GM21447 (cell line): ENCODE results near the gene LRRC10.

Experiments
- ATAC-seq: cut with Tn5 transposase; IDR thresholded peaks from one replicate; pipeline ENCODE4 v1.9.1; 2021; ENCODE audit not compliant: unreplicated experiment

Gene LRRC10, protein sequence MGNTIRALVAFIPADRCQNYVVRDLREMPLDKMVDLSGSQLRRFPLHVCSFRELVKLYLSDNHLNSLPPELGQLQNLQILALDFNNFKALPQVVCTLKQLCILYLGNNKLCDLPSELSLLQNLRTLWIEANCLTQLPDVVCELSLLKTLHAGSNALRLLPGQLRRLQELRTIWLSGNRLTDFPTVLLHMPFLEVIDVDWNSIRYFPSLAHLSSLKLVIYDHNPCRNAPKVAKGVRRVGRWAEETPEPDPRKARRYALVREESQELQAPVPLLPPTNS

DNA sequence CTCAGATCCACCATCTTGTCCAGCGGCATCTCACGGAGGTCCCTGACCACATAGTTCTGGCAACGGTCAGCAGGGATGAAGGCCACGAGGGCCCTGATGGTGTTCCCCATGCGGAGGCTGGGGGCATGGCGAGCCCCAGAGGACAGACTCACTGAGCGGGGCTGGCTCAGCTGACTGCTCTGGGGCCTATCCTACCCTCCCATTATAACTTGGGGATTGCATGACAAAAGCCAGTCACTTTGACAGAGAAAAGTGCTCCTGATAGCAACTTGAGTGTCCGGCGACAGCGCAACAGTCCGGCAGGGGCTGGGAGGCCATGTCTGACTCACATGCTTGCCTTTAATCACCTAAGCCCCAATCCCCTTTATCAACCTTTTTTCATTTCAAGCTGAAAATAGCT, at the start of gene LRRC10:
Gene LRRC10 (minus strand): TSS at position 179 of the 400 bp plus-strand sequence. CDS start 69 bp downstream, at position 110.
- no peak for ATAC-seq

DNA sequence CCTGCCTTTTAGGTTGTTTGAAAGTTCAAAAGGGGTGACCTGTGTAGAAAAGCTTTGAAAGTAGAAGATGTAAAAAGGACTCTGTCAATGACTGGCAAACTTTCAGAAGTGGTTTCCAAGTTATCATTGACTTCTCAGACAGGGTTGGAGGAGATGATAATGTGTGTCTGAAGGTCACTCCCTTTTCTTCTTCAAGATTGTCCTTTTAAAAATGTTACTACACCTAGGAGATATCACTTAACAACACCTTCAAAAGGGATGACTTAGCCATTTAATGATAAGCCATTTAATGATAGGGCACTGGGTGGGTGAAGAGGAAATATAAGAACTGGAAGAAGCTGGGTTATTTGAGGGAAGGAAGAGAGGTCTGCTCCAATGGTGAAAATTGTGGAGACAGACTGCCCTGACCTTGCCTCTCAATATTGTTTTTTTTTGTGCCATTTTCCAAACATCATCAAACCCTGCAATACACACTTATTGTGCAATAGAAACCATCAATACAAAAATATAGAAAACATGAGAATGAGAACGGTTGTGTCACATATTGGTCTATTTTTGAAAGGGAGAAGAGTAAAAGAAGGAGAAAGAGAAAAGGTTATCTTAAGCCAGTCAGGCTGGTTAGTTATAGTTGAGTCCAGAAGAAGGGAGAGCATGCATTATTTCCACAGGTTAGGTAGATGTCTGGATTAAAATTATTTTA, 49.6 kb upstream of the LRRC10 start:
- ATAC-seq: no peak

DNA sequence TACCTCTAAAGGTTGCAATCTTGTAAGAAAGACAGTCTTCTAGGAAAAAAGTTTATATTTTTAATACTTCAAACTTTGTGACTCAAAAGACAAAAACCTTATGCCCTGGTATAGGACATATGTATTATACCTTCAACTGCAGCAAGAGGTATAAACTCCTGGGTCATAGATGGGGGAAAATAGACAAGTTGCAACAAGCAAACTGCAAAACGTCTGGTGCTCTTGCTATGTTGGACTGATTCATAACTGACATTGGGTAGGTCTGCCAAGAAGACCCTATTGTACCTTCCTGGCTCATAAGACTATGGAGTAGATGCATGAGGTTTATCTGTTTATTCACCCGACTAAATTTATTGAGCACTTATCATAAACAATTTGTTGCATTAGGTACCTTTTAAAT, 47.5 kb upstream of the LRRC10 start:
- ATAC-seq: no peak

DNA sequence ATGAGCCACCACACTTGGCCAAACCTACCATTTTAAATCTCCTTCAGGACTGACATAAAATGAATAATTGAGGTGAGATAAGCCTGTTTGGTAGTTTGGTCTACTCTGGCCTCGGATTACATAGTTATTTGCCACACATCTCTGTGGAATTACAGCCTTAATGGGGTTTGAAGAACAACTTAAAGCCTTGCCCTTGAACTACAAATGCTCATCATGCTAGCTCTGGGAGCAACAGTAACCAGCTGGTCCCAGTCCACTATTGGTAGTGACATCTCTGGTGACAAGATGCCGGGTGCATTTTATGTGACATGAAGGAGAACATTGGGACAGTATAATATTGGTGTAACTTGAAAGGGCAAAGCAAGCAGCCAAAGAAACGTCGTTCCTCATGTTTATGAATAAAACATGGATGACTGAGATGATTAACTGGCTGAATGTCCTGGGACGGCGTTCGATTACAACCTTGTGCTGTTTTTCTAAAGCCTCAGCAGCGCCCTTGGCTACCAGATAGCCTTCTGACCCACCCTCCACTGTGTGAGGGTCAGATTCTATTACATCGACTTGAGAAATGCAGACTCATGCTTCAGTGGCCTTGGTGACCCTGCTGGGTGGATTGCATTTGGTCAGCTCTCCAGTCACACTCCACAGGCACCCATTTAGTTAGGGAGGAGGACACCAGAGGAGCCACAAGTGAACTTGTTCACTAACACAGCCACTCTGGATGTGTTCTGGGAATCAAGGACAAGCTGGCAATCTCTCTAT, 46.9 kb upstream of the LRRC10 start:
- ATAC-seq: no peak

DNA sequence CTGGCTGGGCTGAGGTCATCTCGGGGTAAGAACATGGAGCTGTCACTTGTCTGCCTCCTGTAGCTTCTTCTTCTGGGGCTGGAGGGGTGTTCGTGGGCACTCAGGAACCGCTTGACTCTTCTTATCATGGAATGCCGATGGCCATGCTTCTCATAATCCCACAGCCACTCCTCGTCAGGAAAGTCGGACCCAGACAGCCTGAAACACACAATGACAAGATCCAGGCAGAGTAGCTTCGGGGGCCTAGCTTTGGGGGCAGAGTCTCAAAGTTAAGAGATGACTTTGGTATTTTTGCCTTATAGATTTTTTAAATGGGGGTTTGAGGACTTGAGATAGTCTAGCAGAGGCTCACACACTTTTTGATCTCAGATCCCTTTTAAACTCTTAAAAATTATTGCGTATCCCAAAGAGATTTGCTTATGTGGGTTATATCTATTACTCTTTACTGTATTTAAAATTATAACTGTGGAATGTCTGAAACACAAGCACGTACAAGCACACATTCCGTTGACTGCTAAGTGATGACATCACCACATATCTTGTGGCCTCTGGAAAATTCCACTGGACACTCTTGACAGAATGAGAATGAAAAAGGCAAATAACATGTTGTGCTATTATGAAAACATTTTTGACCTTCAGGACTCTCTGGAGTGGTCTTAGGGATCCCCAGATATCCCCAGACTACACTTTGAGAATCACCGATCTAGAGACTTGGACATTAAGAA, 45.1 kb upstream of the LRRC10 start:
- no peak for ATAC-seq

DNA sequence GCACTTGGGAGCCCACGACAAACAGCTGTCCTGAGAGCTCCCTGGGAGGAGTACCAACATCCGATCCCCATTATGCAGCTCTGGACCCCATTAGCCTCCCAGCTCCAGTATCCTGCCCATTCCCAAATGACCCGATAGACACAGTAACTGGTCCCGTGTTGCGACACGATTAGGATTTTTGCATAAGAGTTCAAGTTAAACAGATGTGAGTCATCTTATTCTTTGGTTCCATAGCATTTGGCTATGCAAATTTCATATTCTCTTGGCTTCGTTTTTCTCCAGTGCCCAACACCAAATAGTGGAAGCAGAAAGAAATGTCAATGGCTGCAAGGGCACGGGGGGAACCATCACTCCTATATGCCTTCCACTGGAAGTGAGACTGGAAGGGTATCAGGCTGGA, 43.0 kb upstream of the LRRC10 start:
- no peak for ATAC-seq

DNA sequence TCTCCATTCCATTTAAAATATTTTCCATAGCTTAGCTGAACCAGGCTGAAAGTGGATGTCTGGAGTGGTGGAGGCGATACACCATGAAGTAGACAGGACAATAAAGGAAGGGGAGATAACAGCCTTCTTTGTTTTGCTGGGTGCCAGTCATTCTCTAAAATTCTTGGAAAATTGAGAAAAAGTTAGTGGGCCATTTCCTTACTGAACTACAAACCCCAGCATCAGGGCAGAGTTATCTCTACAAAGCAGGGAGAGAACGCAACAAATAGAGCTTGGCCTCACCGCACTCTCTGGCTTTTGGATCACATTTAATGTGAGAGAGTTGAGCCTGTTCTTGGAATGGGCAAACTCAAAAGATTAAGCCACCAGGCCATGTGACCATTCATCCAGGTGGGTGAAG, 41.2 kb upstream of the LRRC10 start:
- no peak for ATAC-seq

DNA sequence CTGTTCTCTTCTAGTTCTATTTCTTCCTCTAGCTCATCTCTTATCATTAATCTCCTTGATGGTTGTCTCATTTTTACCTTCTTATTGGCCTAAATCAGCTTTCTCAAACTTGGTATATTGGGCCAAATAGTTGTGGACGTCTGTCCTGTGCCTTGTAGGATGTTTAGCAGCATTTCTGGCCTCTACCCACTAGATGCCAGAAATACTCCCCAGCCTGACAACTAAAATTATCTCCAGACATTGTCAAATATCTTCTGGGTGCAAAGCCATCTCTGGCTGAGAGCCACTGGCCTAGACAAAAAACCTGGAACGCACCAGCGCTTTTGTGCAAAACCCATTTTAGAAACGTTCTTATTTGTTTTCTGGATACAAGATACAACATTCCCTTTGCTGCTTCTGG, 38.8 kb upstream of the LRRC10 start:
- no peak for ATAC-seq

DNA sequence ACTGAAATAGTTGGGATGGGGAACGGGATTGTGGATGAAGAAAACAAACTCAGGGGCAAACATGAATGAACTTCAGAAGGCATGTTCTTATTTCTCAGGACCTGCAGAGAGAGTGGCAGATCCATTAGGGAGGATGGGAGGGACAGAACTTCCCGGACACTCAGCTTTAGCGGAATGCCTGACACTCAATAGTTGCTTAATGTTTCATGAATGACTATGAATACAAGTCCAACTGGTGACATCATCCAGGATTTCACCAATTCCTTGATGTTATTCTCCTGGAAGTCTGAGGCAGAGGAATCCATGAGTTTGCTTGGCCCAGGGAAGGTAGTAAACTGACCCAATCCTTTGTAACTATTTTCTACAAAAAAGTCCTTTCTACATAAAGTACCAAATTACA, 37.8 kb upstream of the LRRC10 start:
- no peak for ATAC-seq

DNA sequence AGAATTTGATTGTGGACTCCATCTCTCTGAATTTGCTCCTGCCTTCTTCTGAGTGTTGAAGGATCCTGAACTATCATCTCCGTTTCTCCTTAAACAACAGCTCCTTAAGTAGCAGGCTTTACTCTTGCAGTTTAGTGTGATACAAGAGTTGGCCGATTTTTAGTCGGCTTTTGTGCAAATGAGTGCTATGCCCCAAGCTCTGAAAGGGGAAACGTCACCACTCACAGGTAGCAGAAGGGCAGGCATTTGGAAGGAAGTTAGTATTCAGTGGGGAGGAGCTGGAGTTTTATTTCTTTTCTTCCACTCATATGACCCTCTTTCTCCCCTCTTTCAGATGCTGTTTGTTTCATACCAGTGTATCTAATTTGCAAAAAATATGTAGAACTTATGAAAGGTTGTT, 36.5 kb upstream of the LRRC10 start:
- ATAC-seq: no peak

DNA sequence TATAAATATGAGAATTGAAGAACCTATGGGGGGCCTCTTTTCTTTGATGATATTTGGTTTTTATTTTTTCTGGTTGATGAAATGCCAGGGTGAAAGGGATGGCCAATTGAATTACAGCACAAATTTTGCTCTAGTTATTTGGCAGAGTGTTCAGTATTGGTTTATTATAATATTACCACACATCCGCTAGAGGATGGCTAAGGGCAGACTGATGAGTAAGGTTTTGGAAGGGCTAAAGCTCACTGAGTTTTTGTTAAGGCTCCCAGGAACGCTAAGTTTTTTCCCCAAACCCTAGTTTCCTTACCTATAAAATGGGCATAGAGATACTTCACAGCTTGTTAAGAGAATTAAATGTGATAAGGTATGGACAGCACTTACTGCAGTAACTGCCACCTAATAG, 34.3 kb upstream of the LRRC10 start:
- ATAC-seq: no peak

DNA sequence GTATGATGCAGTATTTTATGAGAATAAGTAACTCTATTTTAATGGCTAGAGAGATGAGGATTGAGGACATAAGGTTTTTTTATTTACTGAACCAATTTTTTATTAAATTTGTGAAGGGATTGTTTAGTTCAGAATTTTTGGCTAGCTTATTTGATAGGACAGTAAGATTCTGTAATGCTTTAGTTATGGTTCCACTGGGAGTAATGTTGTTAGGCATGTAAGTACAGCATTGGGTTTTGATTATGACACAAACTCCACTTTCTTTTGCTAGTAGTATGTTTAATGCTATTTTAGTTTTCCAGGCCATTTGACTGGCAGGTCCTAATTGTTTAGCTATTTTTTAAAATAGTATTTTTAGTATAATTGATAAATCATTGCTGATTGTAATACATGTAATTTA, 33.8 kb upstream of the LRRC10 start:
- ATAC-seq: no peak

DNA sequence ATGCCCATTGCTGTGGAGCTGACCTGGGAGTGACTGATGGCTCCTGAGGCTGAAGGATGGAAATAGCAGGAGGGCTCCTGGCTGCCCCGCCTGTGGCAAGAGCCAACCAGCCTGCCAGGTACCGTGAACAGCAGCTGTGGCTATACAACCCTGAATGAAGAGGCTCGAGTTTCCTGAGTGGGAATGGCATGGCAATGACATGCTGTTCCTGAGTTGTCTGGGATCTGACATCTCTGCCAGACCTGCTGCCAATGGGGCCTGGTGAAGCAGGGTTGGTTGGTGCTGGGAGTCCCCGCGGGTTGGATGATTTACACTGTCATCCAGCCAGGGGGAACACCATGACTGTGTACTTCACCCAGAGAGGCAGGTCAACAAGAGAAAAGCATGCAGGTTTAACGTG, 31.8 kb upstream of the LRRC10 start:
- no peak for ATAC-seq

DNA sequence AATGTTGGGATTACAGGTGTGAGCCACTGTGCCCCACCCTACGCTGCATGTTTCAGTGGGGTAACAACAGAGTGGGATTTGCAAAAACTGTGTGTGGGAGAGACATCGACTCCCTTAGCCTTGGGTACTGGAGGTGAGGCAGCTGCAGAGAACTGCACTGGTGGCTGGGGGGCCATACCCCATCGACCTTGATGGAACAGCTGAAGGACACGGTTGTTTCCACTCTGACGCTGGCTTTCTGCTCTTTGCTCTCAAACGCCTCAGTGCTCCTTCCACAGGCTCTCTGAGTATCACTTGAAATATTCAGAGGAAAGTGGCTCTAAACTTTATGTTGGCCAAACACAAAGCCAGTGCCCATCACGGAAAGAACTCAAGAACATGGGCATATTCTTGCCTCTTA, 30.8 kb upstream of the LRRC10 start:
- no peak for ATAC-seq

DNA sequence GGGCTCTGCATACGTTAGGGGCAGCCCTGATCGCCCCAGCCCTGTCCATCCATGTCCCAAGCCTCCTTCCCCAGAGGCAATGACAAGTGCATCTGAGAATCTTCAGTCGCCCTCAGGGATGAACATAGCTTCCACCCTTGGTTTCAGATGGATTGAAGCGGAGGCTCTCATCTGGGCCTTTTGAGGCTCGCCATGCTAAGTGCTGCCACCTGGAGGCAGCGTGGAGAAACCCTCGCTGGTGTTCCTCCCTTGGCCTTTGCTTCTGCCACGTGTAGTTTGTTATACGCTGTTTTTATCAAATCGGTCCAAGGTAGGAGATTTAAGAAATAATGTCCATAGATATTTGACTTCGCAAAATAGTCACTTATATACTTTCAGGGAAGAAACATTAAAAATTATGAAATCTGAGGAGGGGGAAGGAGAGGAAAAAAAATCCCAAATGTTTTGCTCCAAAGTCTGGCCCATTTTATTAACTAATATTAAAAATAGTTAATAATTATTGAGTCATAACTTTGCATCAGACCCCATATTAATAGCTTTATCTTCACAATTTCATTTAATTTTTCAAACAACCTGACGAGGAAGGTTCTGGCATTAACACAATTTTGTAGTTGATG, 28.8 kb upstream of the LRRC10 start:
- peak; percentile 79 for ATAC-seq

DNA sequence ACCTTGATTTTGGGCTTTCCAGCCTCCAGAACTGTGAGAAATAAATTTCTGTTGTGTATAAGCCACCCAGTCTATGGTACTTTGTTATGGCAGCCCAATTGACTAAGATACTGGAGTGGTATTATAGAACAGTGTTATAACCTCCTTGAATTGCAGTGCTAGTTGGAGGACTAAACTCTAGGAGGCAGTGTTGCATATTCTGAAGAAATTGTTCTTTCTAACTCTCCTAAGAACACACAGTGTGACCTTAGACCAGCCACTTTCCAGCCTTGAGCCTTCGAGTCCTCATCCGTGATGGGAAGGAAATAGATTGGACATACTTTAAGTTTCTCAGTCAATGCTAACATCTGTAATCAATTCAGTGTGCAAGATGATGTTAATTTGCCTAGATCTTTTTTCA, 22.4 kb upstream of the LRRC10 start:
- ATAC-seq: no peak

DNA sequence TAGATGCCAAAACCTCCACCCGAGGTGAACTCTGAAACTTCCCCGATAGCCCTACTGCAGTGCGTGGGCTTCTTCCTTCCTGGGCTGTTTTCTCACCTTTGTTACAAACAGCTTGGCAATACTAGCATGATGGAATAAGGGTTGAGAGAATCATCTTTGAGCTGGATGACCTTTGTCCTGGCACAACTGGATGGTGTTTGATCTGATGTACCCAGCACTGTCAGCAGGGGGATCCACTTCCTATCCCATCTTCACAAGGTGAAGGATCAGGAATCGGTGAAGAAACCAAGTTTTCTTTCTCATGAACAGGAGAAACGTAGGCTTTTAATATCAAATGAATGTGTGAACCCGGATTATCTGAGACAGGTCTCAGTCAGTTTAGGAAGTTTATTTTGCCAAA, 19.5 kb upstream of the LRRC10 start:
- no peak for ATAC-seq

DNA sequence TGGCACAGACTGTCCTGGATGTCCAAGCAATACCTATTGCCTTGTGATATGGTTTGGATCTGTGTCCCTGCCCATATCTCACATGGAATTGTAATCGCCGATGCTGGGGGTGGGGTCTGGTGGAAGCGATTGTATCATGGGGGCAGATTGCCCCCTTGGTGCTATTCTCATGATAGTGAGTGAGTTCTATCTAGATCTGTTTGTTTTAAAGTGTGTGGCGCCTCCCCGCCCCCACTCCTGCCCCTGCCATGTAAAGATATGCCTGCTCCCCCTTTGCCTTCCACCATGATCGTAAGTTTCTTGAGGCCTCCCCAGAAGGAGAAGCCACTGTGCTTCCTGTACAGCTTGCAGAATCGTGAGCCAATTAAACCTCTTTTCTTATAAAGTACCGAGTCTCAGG, 16.8 kb upstream of the LRRC10 start:
- no peak for ATAC-seq

DNA sequence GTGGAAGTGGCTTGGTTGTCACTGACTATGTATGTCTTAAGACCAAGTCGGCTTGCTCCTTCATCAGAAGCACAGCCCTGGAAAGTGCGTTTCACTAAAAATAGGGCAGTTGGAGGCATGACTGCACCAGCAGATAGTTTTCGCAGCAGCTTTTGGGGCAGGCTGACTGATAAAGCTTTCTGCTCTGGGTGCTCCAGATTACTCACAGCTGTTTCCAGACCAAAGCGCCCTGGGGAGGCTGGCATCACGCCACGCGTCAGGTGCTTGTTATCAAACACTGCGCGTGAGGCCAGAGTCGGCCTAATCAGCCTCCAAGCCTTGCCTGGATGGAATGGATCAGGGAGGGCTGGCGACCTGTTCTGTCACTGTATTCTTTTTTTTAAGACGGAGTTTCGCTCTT, 13.3 kb upstream of the LRRC10 start:
- no peak for ATAC-seq

DNA sequence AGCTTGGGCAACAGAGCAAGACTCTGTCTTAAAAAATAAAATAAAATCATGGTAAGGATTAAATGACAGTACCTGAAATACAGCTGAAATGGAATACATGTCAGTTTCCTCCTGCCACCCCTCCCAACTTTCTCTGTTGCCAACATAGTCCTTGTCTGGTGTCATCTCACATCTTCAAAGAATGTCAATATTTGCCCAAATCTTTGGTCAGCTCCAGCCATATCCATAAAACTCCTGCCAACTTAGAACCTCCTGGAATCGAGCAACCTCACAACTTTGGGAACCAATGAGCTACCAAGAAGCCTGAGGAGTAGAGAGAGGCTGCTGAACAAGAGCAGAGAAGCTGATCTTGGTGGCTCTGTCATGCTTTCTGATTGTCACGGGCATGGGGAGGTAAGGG, 10.8 kb upstream of the LRRC10 start:
- no peak for ATAC-seq

DNA sequence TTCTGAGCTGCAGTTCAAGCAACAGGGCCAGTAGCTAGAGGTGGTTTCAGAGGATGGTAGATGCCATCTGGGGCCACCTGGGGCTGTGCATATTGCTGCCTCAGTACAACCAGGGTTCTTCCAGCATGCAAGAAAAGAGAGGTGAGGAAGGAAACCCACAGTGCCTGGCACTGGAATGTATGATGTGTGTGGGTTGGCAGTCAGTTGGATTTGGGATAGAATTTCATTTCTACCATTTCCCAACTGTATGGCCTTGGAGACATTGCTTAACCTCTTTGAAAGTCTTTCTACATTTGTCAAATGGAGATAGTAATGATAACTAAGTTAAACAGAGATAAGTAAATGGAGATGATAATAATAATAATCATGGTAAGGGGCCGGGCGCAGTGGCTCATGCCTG, 10.2 kb upstream of the LRRC10 start:
- ATAC-seq: no peak
